Measurements from ENCODE around the gene DAGLA.

DAGLA gene

DNA sequence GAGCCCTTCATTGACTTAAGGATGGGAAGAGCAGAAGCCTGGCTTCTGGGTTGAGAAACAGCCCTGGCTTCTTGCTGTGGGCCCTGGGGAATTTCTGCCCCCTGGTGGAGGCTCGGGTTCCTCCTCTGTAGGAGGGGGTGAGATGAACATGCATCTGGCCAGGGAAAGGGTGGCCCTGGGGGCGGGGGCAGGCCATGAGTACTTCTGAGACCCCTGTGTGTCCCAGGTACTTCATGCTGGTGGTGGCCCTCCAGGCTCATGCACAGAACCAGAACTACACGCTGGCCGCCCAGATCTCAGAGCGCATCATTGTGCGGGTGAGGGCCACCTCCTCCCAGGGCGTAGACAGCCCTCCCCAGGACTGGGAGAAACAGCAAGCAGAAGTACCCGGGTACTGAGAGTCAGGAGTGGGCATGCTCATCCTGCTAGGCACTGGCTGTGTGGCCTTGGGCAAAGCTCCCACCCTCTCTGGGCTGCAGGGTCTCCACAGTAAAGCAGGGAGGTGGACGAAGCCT is 96.4 kb downstream of the DAGLA start:
- Histone ChIP-seq H2BK5ac (ENCODE audit: low read depth, low read length, poor library complexity) (no peak overlapping the region), H3K23ac (ENCODE audit: low read length) (no peak overlapping the region), H3K4me2 (ENCODE audit: low read length) (no peak overlapping the region)

GRCh38 chr11:61777234-61778090 is 97.3 kb downstream of the DAGLA start:
- no peak overlapping the region for H2AK5ac ChIP-seq (ENCODE audit: low read length)
- H2BK5ac ChIP-seq (ENCODE audit: low read depth, low read length, poor library complexity), result no peak overlapping the region

More for the DNA sequence above, 96.4 kb downstream of the DAGLA start:
- no peaks in the 10 kb centered on the region for H3K27me3 ChIP-seq (ENCODE audit: insufficient read depth, low read length)
- H4K12ac ChIP-seq (ENCODE audit: low read depth, low read length), result no peak overlapping the region
- H3K79me2 ChIP-seq (ENCODE audit: control insufficient read depth, insufficient read depth, low read length, poor library complexity), result peaks cover 6% of the 10 kb centered on the region
- peaks cover 5% of the 10 kb centered on the region for H3K9me3 ChIP-seq (ENCODE audit: insufficient read depth, low read depth, low read length)
- no peak overlapping the region for H2BK12ac ChIP-seq (ENCODE audit: low read length)
- no peak overlapping the region for H3K4me3 ChIP-seq (ENCODE audit: low read depth, low read length)
- no peak overlapping the region for H3K18ac ChIP-seq (ENCODE audit: low read length)
- H3K27ac ChIP-seq (ENCODE audit: low read depth, low read length), result no peak overlapping the region
- no peak overlapping the region for H4K8ac ChIP-seq (ENCODE audit: low read depth, low read length)
- H3K14ac ChIP-seq (ENCODE audit: low read length), result no peak overlapping the region
- H3K4me1 ChIP-seq (ENCODE audit: control insufficient read depth in 1 of 2, insufficient read depth in 2 of 2, low read length in 2 of 2), result peaks cover 25 to 30% of the 10 kb centered on the region in 2 experiments
- DNase-seq, result peak; percentile 42 to 72
- no peak overlapping the region for H2AK5ac ChIP-seq (ENCODE audit: low read length)
- H3K4ac ChIP-seq (ENCODE audit: low read depth, low read length), result no peak overlapping the region
- H3K79me1 ChIP-seq (ENCODE audit: low read length), result peaks cover 18% of the 10 kb centered on the region
- no peak overlapping the region for H3K9ac ChIP-seq (ENCODE audit: low read length)
- H2BK120ac ChIP-seq (ENCODE audit: insufficient read depth, low read length, poor library complexity), result no peak overlapping the region
- no CpG with 5 or more reads among the region's 9 CpGs for WGBS (ENCODE audit: extremely low coverage, insufficient coverage, insufficient read length)
- H2AFZ ChIP-seq (ENCODE audit: insufficient read depth, low read length, poor library complexity), result no peak overlapping the region
- H3K36me3 ChIP-seq (ENCODE audit: control insufficient read depth in 1 of 2, insufficient read depth in 2 of 2, low read length in 2 of 2), result peaks cover 14 to 15% of the 10 kb centered on the region in 2 experiments
- no peak overlapping the region for H4K91ac ChIP-seq (ENCODE audit: low read depth, low read length)

GRCh38 chr11:61778357-61778886 is 98.2 kb downstream of the DAGLA start:
- H3K4me3 ChIP-seq (ENCODE audit: low read depth, low read length), result no peak overlapping the region

More at GRCh38 chr11:61777234-61778090, 97.3 kb downstream of the DAGLA start:
- Histone ChIP-seq H3K14ac (ENCODE audit: low read length) (no peak overlapping the region), H4K91ac (ENCODE audit: low read depth, low read length) (no peak overlapping the region), H3K4me1 (ENCODE audit: control insufficient read depth in 1 of 2, insufficient read depth in 2 of 2, low read length in 2 of 2) (peaks cover 25 to 26% of the 10 kb centered on the region in 2 experiments), H3K4me3 (ENCODE audit: low read depth, low read length) (no peak overlapping the region), H2AFZ (ENCODE audit: insufficient read depth, low read length, poor library complexity) (no peak overlapping the region), H3K79me2 (ENCODE audit: control insufficient read depth, insufficient read depth, low read length, poor library complexity) (peaks cover 1% of the 10 kb centered on the region), H4K12ac (ENCODE audit: low read depth, low read length) (no peak overlapping the region), H3K9ac (ENCODE audit: low read length) (no peak overlapping the region), H3K79me1 (ENCODE audit: low read length) (peaks cover 10% of the 10 kb centered on the region), H3K9me3 (ENCODE audit: insufficient read depth, low read depth, low read length) (peaks cover 5% of the 10 kb centered on the region), H3K4ac (ENCODE audit: low read depth, low read length) (no peak overlapping the region), H3K4me2 (ENCODE audit: low read length) (no peak overlapping the region), H3K18ac (ENCODE audit: low read length) (no peak overlapping the region), H3K27me3 (ENCODE audit: insufficient read depth, low read length) (no peaks in the 10 kb centered on the region), H4K8ac (ENCODE audit: low read depth, low read length) (no peak overlapping the region), H3K23ac (ENCODE audit: low read length) (no peak overlapping the region), H2BK120ac (ENCODE audit: insufficient read depth, low read length, poor library complexity) (no peak overlapping the region), H3K27ac (ENCODE audit: low read depth, low read length) (no peak overlapping the region), H3K36me3 (ENCODE audit: control insufficient read depth in 1 of 2, insufficient read depth in 2 of 2, low read length in 2 of 2) (peaks cover 15% of the 10 kb centered on the region in 2 experiments), H2BK12ac (ENCODE audit: low read length) (no peak overlapping the region)
- WGBS (ENCODE audit: extremely low coverage, insufficient coverage, insufficient read length), result no CpG with 5 or more reads among the region's 67 CpGs
- DNase-seq, result peak in 1 of 2 donors; percentile 49

DNA sequence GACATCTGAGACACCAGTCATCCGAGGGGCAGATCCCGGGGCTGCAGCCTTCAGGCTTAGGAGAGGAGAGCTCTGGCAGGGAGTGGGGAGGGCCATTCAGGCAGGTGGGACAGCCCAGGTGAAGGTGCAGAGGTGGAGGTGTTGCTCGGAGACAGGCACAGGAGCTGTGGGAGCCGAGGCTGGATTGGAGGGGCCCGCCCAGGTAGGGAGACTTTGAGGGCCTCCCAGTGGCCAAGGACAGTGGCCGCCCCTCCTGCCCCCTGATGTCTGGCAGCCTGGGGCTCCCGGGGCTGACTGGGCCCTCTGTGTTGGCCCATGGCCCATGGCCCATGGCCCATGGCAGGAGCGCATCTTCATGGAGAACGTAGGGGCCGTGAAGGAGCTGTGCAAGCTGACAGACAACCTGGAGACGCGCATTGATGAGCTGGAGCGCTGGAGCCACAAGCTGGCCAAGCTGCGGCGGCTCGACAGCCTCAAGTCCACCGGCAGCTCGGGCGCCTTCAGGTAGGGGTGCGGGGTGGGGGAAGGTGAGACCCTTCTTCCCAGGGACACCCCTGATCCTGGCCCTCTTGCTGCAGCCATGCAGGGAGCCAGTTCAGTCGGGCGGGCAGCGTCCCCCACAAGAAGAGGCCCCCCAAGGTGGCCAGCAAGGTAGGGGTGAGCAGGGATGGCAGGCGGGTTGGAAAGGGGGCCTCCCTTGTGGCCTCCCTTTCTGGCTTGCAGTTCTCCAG is 98.9 kb downstream of the DAGLA start:
- Histone ChIP-seq H2AK5ac (ENCODE audit: low read length) (no peak overlapping the region), H3K4me1 (ENCODE audit: control insufficient read depth in 1 of 2, insufficient read depth in 2 of 2, low read length in 2 of 2) (peaks cover 25 to 29% of the 10 kb centered on the region in 2 experiments), H3K18ac (ENCODE audit: low read length) (no peak overlapping the region), H3K27me3 (ENCODE audit: insufficient read depth, low read length) (no peaks in the 10 kb centered on the region), H4K91ac (ENCODE audit: low read depth, low read length) (no peak overlapping the region), H3K4ac (ENCODE audit: low read depth, low read length) (no peak overlapping the region), H3K27ac (ENCODE audit: low read depth, low read length) (no peak overlapping the region), H3K79me2 (ENCODE audit: control insufficient read depth, insufficient read depth, low read length, poor library complexity) (peaks cover 2% of the 10 kb centered on the region), H3K23ac (ENCODE audit: low read length) (no peak overlapping the region), H3K9me3 (ENCODE audit: insufficient read depth, low read depth, low read length) (peaks cover 5% of the 10 kb centered on the region), H3K36me3 (ENCODE audit: control insufficient read depth in 1 of 2, insufficient read depth in 2 of 2, low read length in 2 of 2) (peaks cover 15 to 17% of the 10 kb centered on the region in 2 experiments), H3K9ac (ENCODE audit: low read length) (no peak overlapping the region), H4K12ac (ENCODE audit: low read depth, low read length) (no peak overlapping the region), H2AFZ (ENCODE audit: insufficient read depth, low read length, poor library complexity) (no peak overlapping the region), H2BK12ac (ENCODE audit: low read length) (no peak overlapping the region), H3K4me2 (ENCODE audit: low read length) (no peak overlapping the region), H3K79me1 (ENCODE audit: low read length) (peaks cover 2% of the 10 kb centered on the region), H4K8ac (ENCODE audit: low read depth, low read length) (no peak overlapping the region), H2BK120ac (ENCODE audit: insufficient read depth, low read length, poor library complexity) (no peak overlapping the region), H3K4me3 (ENCODE audit: low read depth, low read length) (no peak overlapping the region), H2BK5ac (ENCODE audit: low read depth, low read length, poor library complexity) (no peak overlapping the region), H3K14ac (ENCODE audit: low read length) (no peak overlapping the region)
- no peak for DNase-seq
- WGBS (ENCODE audit: extremely low coverage, insufficient coverage, insufficient read length), result no CpG with 5 or more reads among the region's 24 CpGs

More at GRCh38 chr11:61778357-61778886, 98.2 kb downstream of the DAGLA start:
- Histone ChIP-seq H3K4me1 (ENCODE audit: control insufficient read depth in 1 of 2, insufficient read depth in 2 of 2, low read length in 2 of 2) (peaks cover 29% of the 10 kb centered on the region in 2 experiments), H3K4me2 (ENCODE audit: low read length) (no peak overlapping the region), H3K18ac (ENCODE audit: low read length) (no peak overlapping the region), H3K27ac (ENCODE audit: low read depth, low read length) (no peak overlapping the region), H3K23ac (ENCODE audit: low read length) (no peak overlapping the region), H3K4ac (ENCODE audit: low read depth, low read length) (no peak overlapping the region), H2BK12ac (ENCODE audit: low read length) (no peak overlapping the region), H2AFZ (ENCODE audit: insufficient read depth, low read length, poor library complexity) (no peak overlapping the region), H3K9me3 (ENCODE audit: insufficient read depth, low read depth, low read length) (peaks cover 5% of the 10 kb centered on the region), H3K79me2 (ENCODE audit: control insufficient read depth, insufficient read depth, low read length, poor library complexity) (no peaks in the 10 kb centered on the region), H3K9ac (ENCODE audit: low read length) (no peak overlapping the region), H4K12ac (ENCODE audit: low read depth, low read length) (no peak overlapping the region), H3K36me3 (ENCODE audit: control insufficient read depth in 1 of 2, insufficient read depth in 2 of 2, low read length in 2 of 2) (peaks cover 15% of the 10 kb centered on the region in 2 experiments), H2BK5ac (ENCODE audit: low read depth, low read length, poor library complexity) (no peak overlapping the region), H4K8ac (ENCODE audit: low read depth, low read length) (no peak overlapping the region), H3K14ac (ENCODE audit: low read length) (no peak overlapping the region), H2BK120ac (ENCODE audit: insufficient read depth, low read length, poor library complexity) (no peak overlapping the region), H2AK5ac (ENCODE audit: low read length) (no peak overlapping the region), H3K27me3 (ENCODE audit: insufficient read depth, low read length) (no peaks in the 10 kb centered on the region), H4K91ac (ENCODE audit: low read depth, low read length) (no peak overlapping the region), H3K79me1 (ENCODE audit: low read length) (peaks cover 6% of the 10 kb centered on the region)
- no CpG with 5 or more reads among the region's 11 CpGs for WGBS (ENCODE audit: extremely low coverage, insufficient coverage, insufficient read length)
- DNase-seq, result no peak

All from trophoblast cell (in vitro differentiated cells and primary cell).